MM.1S (cell line): ENCODE measurements around the gene ARHGAP42.
A peak's percentile ranks its signal among the peaks of the same experiment; 100 is the strongest.

Experiments used
- DNase-seq: peaks from one replicate; pipeline ENCODE4 v3.0.0-alpha.2; 2015
- H2AFZ ChIP-seq: fragments of 300-600 bp; sonication (generic); 2 replicates; pipeline ENCODE4 v1.6.0; 2016; ENCODE audit warnings: antibody characterized with exemption, low read length
- H3F3A ChIP-seq: fragments of 300-600 bp; sonication (generic); 2 replicates; pipeline ENCODE4 v1.6.1; 2016; ENCODE audit warnings: mild to moderate bottlenecking, antibody characterized with exemption, low read length, moderate library complexity, mixed read lengths; ENCODE audit not compliant: insufficient read depth
- H3K27ac ChIP-seq: fragments of 300-600 bp; sonication (generic); 2 replicates; pipeline ENCODE4 v1.5.1; 2016; ENCODE audit warnings: mild to moderate bottlenecking, low read length
- H3K27me3 ChIP-seq: fragments of 300-600 bp; sonication (generic); replicated peaks from 2 replicates; pipeline ENCODE4 v1.6.0; 2016; ENCODE audit warnings: low read length; ENCODE audit not compliant: insufficient read depth
- H3K36me3 ChIP-seq: fragments of 300-600 bp; sonication (generic); replicated peaks from 2 replicates; pipeline ENCODE4 v1.6.1; 2016; ENCODE audit warnings: mild to moderate bottlenecking, low read length, mixed read lengths; ENCODE audit not compliant: insufficient read depth
- H3K4me1 ChIP-seq: fragments of 300-600 bp; sonication (generic); 2 replicates; pipeline ENCODE4 v1.6.1; 2016; ENCODE audit warnings: low read length, mixed read lengths
- H3K4me2 ChIP-seq: fragments of 300-600 bp; sonication (generic); 2 replicates; pipeline ENCODE4 v1.6.0; 2016; ENCODE audit warnings: low read depth, low read length
- H3K4me3 ChIP-seq: fragments of 300-600 bp; sonication (generic); 2 replicates; pipeline ENCODE4 v1.5.1; 2016; ENCODE audit warnings: low read length, mixed read lengths
- H3K79me2 ChIP-seq: fragments of 300-600 bp; sonication (generic); 2 replicates; pipeline ENCODE4 v1.6.1; 2016; ENCODE audit warnings: mixed run types, low read length, mixed read lengths
- H3K9ac ChIP-seq: fragments of 300-600 bp; sonication (generic); 2 replicates; pipeline ENCODE4 v1.6.1; 2016; ENCODE audit warnings: low read length, mixed read lengths
- H3K9me2 ChIP-seq: fragments of 300-600 bp; sonication (generic); replicated peaks from 2 replicates; pipeline ENCODE4 v1.6.1; 2016; ENCODE audit warnings: mild to moderate bottlenecking, low read length, mixed read lengths; ENCODE audit not compliant: insufficient read depth
- H3K9me3 ChIP-seq: fragments of 300-600 bp; sonication (generic); replicated peaks from 2 replicates; pipeline ENCODE4 v1.6.1; 2016; ENCODE audit warnings: mild to moderate bottlenecking, low read length, mixed read lengths; ENCODE audit not compliant: insufficient read depth
- H4K20me1 ChIP-seq: fragments of 300-600 bp; sonication (generic); 2 replicates; pipeline ENCODE4 v1.6.1; 2016; ENCODE audit warnings: mild to moderate bottlenecking, low read length, moderate library complexity, mixed read lengths; ENCODE audit not compliant: insufficient read depth
- CTCF ChIP-seq: fragments of 300-600 bp; sonication (generic); IDR thresholded peaks from 2 replicates; pipeline ENCODE4 v1.5.1; 2016; ENCODE audit warnings: antibody characterized with exemption, low read length, mixed read lengths
- EZH2 ChIP-seq: fragments of 300-600 bp; sonication (generic); optimal IDR thresholded peaks from 2 replicates; pipeline ENCODE3; 2017; ENCODE audit warnings: low read depth, mild to moderate bottlenecking, antibody characterized with exemption, low read length, mixed read lengths
- EZH2phosphoT487 ChIP-seq: fragments of 300-600 bp; sonication (generic); IDR thresholded peaks from 2 replicates; pipeline ENCODE4 v1.6.1; 2018; ENCODE audit warnings: antibody characterized with exemption, low read length

ARHGAP42 gene

GRCh38 chr11:100908746-100909145 lies 221.7 kb downstream of the ARHGAP42 start:
- no peaks in the 10 kb centered on the region for H3K9me3 ChIP-seq
- peak; percentile 74 for DNase-seq
- H3K9me2 ChIP-seq: no peaks in the 10 kb centered on the region
- H3K9ac ChIP-seq: no peak overlapping the region
- no peaks in the 10 kb centered on the region for H3K36me3 ChIP-seq
- no peak for TF ChIP-seq EZH2phosphoT487
- 0 out of 2 replicates have a peak, but pooled peaks have one; percentile 14 for TF ChIP-seq CTCF
- no peaks in the 10 kb centered on the region for H4K20me1 ChIP-seq
- H3K27ac ChIP-seq: peak overlapping the region; percentile 21; the same call in 1 of the 2 replicates
- H3K27me3 ChIP-seq: peaks cover 29% of the 10 kb centered on the region
- peaks cover 27% of the 10 kb centered on the region for H3F3A ChIP-seq
- H3K4me3 ChIP-seq: no peak overlapping the region
- peaks cover 35% of the 10 kb centered on the region for H3K4me1 ChIP-seq
- no peaks in the 10 kb centered on the region for H3K79me2 ChIP-seq
- no peak overlapping the region for H2AFZ ChIP-seq
- peak overlapping the region; percentile 31; the same call in 1 of the 2 replicates for H3K4me2 ChIP-seq

GRCh38 chr11:100910808-100911207 lies 223.7 kb downstream of the ARHGAP42 start:
- Histone ChIP-seq H3K9me3 (no peaks in the 10 kb centered on the region), H3K4me3 (no peak overlapping the region), H3K27ac (peak overlapping the region; percentile 79), H3K36me3 (no peaks in the 10 kb centered on the region), H4K20me1 (no peaks in the 10 kb centered on the region), H3K4me2 (peak overlapping the region; percentile 57), H3K9ac (peak overlapping the region; percentile 9; the same call in 1 of the 2 replicates), H3K9me2 (no peaks in the 10 kb centered on the region), H2AFZ (no peak overlapping the region), H3K79me2 (no peaks in the 10 kb centered on the region), H3F3A (peaks cover 27% of the 10 kb centered on the region), H3K4me1 (peaks cover 35% of the 10 kb centered on the region), H3K27me3 (peaks cover 29% of the 10 kb centered on the region)
- TF ChIP-seq EZH2phosphoT487 (no peak), CTCF (no peak), EZH2 (no peak)
- peak; percentile 89 for DNase-seq

GRCh38 chr11:100914415-100915110 lies 227.5 kb downstream of the ARHGAP42 start:
- no peak overlapping the region for H3K9ac ChIP-seq
- H3F3A ChIP-seq: peaks cover 18% of the 10 kb centered on the region
- no peaks in the 10 kb centered on the region for H3K36me3 ChIP-seq
- H2AFZ ChIP-seq: no peak overlapping the region
- H3K27me3 ChIP-seq: peaks cover 14% of the 10 kb centered on the region; the same call in 1 of the 2 replicates
- H3K9me3 ChIP-seq: no peaks in the 10 kb centered on the region
- H3K4me1 ChIP-seq: peaks cover 35% of the 10 kb centered on the region
- no peak for DNase-seq
- H3K27ac ChIP-seq: no peak overlapping the region
- no peaks in the 10 kb centered on the region for H4K20me1 ChIP-seq
- H3K9me2 ChIP-seq: no peaks in the 10 kb centered on the region
- no peak overlapping the region for H3K4me2 ChIP-seq
- TF ChIP-seq EZH2 (no peak), CTCF (no peak), EZH2phosphoT487 (no peak)
- no peak overlapping the region for H3K4me3 ChIP-seq
- no peaks in the 10 kb centered on the region for H3K79me2 ChIP-seq
